Subcutaneous adipose tissue (tissue), 4 donors: ENCODE results near the gene TBL3. TPM values are rescaled to one million over a fixed set of nuclear protein-coding genes. Genes with fewer than 3 reads are reported as not detected.

ENCODE experiments used
- total RNA-seq, 4 donors: library from RNA; depleted of rRNA; stranded (reverse); fragments of >200 nt; gene quantifications; one replicate each; pipeline ENCODE4 v1.1.0, GENCODE V29; 2016
- TF ChIP-seq, protein P1 (sequence below): fragments of 450-650 bp; IDR thresholded peaks from one replicate; pipeline ENCODE4 v1.5.1; 2016; ENCODE audit warnings: low read depth, mild to moderate bottlenecking, control low read depth, antibody characterized with exemption, moderate library complexity

TBL3 gene
- total RNA-seq, 4 donors from 2014 or later = 20.9 to 30.6 (median 26.6) TPM

DNA sequence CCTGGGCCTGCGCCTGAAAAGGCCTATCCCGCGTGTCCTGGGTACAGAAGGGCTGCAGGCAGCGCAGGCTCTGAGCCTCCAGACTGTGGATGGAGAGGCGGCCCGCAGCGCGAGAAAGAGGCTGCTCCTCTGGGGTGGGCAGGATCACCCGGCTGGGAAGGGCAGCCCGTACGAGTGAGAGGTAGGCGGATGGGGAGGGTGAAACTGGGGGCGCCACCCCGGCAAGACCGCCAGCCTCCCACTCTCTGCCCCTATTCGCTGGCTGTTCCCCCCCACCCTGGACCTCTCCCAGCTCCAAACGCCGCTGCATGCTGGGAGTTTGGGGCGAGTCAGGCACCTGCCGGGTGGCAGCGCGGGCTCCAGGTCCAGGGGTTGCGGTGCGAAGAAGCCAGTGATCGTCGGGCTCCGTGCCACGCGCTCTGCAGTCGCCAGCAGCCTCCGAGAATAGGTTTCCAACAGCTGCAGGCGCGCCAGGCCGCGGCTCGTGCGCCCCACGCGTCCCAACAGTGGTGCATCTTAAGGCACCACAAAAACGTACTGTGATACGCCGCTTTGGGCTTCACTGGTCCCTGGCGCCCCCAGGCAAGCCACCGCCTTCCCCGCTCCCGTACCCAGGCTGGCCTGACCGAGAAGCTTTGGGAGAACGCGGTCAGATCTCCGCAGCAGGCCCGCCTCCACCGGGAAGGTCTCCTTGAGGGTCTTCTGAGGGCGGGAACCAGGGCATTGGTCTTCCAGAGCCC lies 8.3 kb downstream of the TBL3 start:
- TF ChIP-seq, protein P1, sequence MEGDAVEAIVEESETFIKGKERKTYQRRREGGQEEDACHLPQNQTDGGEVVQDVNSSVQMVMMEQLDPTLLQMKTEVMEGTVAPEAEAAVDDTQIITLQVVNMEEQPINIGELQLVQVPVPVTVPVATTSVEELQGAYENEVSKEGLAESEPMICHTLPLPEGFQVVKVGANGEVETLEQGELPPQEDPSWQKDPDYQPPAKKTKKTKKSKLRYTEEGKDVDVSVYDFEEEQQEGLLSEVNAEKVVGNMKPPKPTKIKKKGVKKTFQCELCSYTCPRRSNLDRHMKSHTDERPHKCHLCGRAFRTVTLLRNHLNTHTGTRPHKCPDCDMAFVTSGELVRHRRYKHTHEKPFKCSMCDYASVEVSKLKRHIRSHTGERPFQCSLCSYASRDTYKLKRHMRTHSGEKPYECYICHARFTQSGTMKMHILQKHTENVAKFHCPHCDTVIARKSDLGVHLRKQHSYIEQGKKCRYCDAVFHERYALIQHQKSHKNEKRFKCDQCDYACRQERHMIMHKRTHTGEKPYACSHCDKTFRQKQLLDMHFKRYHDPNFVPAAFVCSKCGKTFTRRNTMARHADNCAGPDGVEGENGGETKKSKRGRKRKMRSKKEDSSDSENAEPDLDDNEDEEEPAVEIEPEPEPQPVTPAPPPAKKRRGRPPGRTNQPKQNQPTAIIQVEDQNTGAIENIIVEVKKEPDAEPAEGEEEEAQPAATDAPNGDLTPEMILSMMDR = no peak

DNA sequence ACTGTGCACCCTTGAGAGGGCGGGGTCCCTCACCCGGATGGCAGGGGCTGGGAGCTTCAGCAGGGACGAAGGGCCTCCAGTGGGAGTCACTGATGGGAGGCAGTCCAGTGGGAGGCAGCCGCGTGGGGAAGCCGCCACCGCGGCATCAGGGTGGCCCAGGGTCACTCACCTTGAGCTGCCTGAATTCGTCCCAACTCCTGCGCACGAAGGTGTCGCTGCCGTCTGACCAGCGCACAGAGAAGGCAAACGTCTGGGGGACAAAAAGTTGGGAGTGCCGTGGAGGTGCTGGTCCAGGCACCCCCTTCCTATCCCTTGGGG lies 8.9 kb downstream of the TBL3 start:
- TF ChIP-seq, protein P1 = no peak

DNA sequence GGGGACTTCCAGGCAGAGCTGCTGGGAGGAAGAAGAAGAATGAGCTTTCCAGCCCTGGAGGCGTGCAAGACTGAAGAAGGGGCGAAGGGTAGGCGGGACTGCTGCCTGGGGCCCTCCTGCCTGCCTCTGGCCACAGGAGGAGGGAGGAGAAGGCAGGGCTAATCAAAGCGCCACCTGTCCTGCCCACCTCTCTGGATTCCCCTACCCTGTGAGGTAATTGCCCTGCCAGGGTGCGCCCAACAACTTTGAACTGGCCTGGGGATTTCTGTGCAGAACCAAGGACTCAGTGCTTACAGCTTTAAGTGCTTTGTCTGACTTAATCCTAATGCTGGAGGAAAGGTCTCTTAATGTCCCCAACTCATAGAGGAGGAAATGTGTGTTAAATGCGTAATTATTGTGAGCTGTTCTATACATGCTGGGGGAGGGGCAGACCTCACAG lies 9.6 kb downstream of the TBL3 start, which contains the start of gene NOXO1:
TSS of gene NOXO1 (minus strand) at position 72 of the 439 bp plus-strand sequence. CDS start 290 bp downstream, outside the sequence.
- TF ChIP-seq, protein P1 = no peak

DNA sequence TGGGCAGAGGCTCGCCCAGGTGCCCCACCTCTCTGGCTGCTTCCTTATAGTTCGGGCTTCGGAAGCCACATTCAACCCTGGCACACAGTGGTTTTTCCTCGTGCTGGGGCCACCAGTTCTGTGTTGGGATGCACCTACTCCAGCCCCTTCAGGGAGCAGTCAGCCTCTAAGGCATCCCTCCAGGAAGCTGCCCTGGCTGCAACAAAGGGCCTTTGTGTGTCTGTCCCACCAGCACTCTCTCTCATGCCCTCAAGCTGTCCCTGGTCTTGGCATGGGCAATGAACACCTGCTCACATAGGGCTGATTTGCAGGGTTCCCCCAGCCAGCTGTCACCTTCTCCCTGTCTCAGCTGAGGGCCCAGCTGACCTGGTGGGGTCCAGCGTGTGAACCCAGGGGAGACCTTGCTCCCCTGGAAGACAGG lies 10.2 kb downstream of the TBL3 start:
- TF ChIP-seq, protein P1 = no peak

DNA sequence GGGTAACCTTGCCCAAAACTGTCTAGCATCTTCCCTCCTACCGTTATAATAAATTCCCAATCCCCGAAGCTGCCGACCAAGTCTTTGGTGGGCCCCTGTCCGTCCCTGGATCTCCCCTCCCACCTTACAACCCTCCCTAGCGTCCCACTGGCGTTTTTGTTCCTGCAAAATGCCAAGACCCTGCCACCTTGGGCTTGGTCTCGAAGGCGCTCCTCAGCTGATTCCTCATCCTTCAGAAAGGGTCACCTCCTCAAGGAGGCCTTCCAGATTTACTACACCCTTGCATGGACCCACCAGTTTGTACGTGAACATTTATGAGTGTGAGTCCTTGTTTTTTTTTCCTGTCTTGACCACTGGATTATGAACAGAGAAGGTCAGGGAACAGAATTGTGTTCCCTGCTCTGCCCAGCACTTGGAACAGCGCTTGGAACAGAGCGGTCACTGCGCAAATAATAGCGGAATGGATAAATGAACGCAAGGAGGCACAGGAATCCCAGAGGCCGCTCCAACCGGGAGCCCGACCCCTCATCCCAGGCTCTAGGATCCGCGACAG lies 11.2 kb downstream of the TBL3 start:
- TF ChIP-seq, protein P1 = no peak

DNA sequence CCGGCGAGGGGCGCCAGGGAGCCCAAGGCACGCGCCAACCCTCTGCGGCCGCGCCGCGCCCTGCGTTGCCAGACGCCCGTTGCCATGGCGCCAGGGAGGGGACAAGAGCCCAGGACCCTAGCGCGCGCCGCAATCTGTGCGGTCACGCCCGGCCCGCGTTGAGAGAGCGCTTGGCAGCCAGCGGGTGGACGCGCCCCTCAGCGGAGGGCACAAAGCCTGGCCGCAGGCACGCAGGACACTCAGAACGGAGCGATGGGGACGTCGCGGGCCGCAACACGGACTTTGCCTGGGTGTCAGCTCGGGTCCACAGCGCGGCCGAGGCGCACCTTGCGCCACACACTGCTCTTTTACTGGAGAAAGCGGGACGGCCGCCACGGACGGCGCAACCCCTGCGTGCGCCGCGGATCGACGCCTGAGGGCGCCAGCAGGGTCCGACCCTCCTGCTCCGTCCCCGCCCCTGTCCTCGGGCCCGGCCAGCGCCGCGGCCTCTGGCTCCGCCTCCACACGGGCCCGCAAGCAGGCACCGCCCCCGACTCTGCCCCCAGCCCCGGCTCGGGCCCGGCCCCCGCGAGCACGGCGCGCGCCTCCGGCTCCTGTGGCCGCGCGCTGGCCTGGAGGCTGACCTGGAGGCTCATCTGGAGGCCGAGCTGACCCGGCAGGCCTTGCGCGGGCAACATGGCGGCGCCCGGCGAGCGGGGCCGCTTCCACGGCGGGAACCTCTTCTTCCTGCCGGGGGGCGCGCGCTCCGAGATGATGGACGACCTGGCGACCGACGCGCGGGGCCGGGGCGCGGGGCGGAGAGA lies 11.9 kb downstream of the TBL3 start, which contains the start of gene GFER:
TSS of gene GFER (plus strand) at position 650 of the 803 bp plus-strand sequence. CDS start at position 676, 26 bp downstream.
- TF ChIP-seq, protein P1 = no peak
